Mammary epithelial cell (primary cell): ENCODE data around the gene ELOVL1.

Experiments
- EZH2 ChIP-seq: IDR thresholded peaks from 2 replicates; pipeline ENCODE4 v1.6.1; 2012; ENCODE audit warnings: low read length, inconsistent platforms, borderline replicate concordance
- TF ChIP-seq, protein P1 (sequence below), 2 donors: IDR thresholded peaks in 1 of 2; conservative IDR thresholded peaks in 1 of 2; 2 replicates each; pipeline ENCODE4 v1.5.1; 2011 to 2012; ENCODE audit warnings: inconsistent platforms in 2 of 2, low read length in 2 of 2, mild to moderate bottlenecking in 2 of 2, control low read depth in 1 of 2, low read depth in 1 of 2; ENCODE audit not compliant: insufficient read depth in 1 of 2; ENCODE audit errors: extremely low read depth in 1 of 2

DNA sequence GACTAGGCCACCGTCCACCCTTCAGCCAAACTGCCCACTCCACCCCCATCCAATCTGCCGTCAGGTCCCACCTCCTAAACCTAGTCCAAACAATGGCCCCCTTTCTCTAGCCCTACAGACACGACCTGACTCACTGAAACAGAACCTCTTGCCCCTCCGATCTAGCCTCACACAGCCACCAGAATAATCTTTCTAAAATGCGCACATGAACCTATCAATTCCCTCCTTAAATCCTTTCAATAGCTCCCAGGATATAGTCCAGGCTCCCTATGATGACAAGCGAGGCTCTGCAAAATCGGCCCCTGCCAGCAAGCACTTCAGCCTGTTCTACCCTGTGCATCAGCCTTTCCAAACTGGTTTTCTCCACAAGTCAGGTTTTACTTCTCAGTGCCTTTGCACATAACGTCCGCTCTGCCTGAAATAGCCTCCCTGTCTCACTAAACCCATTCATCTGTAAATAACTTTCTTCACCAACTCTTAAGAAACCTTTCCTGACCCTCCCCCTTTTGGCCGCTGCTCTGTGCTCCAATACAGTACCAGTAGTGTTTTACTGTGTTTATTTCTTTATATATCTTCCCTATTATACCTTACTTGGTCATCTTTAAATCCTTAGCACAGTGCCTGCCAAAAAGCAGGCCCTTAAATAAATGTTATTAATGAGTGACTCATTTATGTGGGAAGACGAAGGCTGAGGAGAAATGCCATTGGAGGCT is 18.1 kb downstream of the ELOVL1 start:
- TF ChIP-seq, protein P1, sequence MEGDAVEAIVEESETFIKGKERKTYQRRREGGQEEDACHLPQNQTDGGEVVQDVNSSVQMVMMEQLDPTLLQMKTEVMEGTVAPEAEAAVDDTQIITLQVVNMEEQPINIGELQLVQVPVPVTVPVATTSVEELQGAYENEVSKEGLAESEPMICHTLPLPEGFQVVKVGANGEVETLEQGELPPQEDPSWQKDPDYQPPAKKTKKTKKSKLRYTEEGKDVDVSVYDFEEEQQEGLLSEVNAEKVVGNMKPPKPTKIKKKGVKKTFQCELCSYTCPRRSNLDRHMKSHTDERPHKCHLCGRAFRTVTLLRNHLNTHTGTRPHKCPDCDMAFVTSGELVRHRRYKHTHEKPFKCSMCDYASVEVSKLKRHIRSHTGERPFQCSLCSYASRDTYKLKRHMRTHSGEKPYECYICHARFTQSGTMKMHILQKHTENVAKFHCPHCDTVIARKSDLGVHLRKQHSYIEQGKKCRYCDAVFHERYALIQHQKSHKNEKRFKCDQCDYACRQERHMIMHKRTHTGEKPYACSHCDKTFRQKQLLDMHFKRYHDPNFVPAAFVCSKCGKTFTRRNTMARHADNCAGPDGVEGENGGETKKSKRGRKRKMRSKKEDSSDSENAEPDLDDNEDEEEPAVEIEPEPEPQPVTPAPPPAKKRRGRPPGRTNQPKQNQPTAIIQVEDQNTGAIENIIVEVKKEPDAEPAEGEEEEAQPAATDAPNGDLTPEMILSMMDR (conservative IDR thresholded peaks at IDR 0.05 in 1 of 2, IDR thresholded peaks at IDR 0.05 in 1 of 2; ENCODE audit: extremely low read depth in 1 of 2, insufficient read depth in 1 of 2, low read depth in 1 of 2, low read length in 2 of 2), result no peak
- TF ChIP-seq EZH2, result no peak
